ENCODE results near the gene NUMB. TPM values are rescaled to one million over a fixed set of nuclear protein-coding genes. Genes with fewer than 3 reads are reported as not detected.
"Not testable (repeated sequence)": the region's sequence is repeated elsewhere in the genome, so short reads cannot be mapped to it uniquely, and the experiment has no call there.

NUMB gene
- total RNA-seq, 2 experiments from 2014 or later: 27.9 to 31.5 TPM

- H3K27me3 Mint-ChIP-seq: no peaks in the 10 kb centered on the region
- H3K4me1 Mint-ChIP-seq (ENCODE audit: low read depth): peaks cover 20% of the 10 kb centered on the region
- Histone ChIP-seq H3K9me3 (ENCODE audit: control insufficient read depth in 1 of 2, insufficient read depth in 1 of 2, low read length in 2 of 2) (no peaks in the 10 kb centered on the region), H3K4me3 (ENCODE audit: low read length) (no peak overlapping the region), H3K27me3 (ENCODE audit: control insufficient read depth in 1 of 2, insufficient read depth in 2 of 2, low read length in 2 of 2) (no peaks in the 10 kb centered on the region), H3K4me1 (ENCODE audit: insufficient read depth, low read length) (no peaks in the 10 kb centered on the region), H3K27ac (ENCODE audit: low read depth in 1 of 2, low read length in 2 of 2) (no peak overlapping the region), H3K36me3 (ENCODE audit: insufficient read depth, low read length) (peaks cover 9% of the 10 kb centered on the region)
- DNase-seq: no peak
- ChIA-PET POLR2A (no interaction called here), CTCF (no interaction called here)
- intact Hi-C loops (cut with DNase I, micrococcal nuclease): no loop called here
- H3K27ac Mint-ChIP-seq: no peak overlapping the region
- peaks cover 28% of the 10 kb centered on the region for H3K36me3 Mint-ChIP-seq (ENCODE audit: low read depth)
- no peak overlapping the region for H3K4me3 Mint-ChIP-seq
- no peak for TF ChIP-seq CTCF (IDR thresholded peaks at IDR 0.05)
- no peaks in the 10 kb centered on the region for H3K9me3 Mint-ChIP-seq
- no peak for ATAC-seq (ENCODE audit: poor library complexity)
These were observed 35.8 kb downstream of the NUMB start for GRCh38 chr14:73422515-73422914.

- ChIA-PET POLR2A (no interaction called here), CTCF (no interaction called here)
- no peaks in the 10 kb centered on the region for H3K27me3 Mint-ChIP-seq
- Histone ChIP-seq H3K36me3 (ENCODE audit: insufficient read depth, low read length) (peaks cover 11% of the 10 kb centered on the region), H3K27ac (ENCODE audit: low read depth in 1 of 2, low read length in 2 of 2) (no peak overlapping the region), H3K27me3 (ENCODE audit: control insufficient read depth in 1 of 2, insufficient read depth in 2 of 2, low read length in 2 of 2) (no peaks in the 10 kb centered on the region), H3K4me3 (ENCODE audit: low read length) (no peak overlapping the region), H3K9me3 (ENCODE audit: control insufficient read depth in 1 of 2, insufficient read depth in 1 of 2, low read length in 2 of 2) (no peaks in the 10 kb centered on the region), H3K4me1 (ENCODE audit: insufficient read depth, low read length) (no peaks in the 10 kb centered on the region)
- intact Hi-C loops (cut with DNase I, micrococcal nuclease): no loop called here
- peaks cover 30% of the 10 kb centered on the region for H3K36me3 Mint-ChIP-seq (ENCODE audit: low read depth)
- no peak for TF ChIP-seq CTCF (IDR thresholded peaks at IDR 0.05)
- no peaks in the 10 kb centered on the region for H3K9me3 Mint-ChIP-seq
- peaks cover 10% of the 10 kb centered on the region for H3K4me1 Mint-ChIP-seq (ENCODE audit: low read depth)
- ATAC-seq (ENCODE audit: poor library complexity) (no peak), DNase-seq (no peak)
- no peak overlapping the region for H3K4me3 Mint-ChIP-seq
- H3K27ac Mint-ChIP-seq: no peak overlapping the region
These were observed 40.1 kb downstream of the NUMB start for GRCh38 chr14:73418227-73418626.

GRCh38 chr14:73406248-73406647 is 52.1 kb downstream of the NUMB start:
- H3K9me3 Mint-ChIP-seq; intact Hi-C loops (cut with DNase I, micrococcal nuclease); H3K4me3 ChIP-seq (ENCODE audit: low read length); H3K27ac Mint-ChIP-seq; H3K4me1 Mint-ChIP-seq (ENCODE audit: low read depth); H3K4me3 Mint-ChIP-seq; H3K9me3 ChIP-seq (ENCODE audit: control insufficient read depth in 1 of 2, insufficient read depth in 1 of 2, low read length in 2 of 2); DNase-seq; H3K27me3 ChIP-seq (ENCODE audit: control insufficient read depth in 1 of 2, insufficient read depth in 2 of 2, low read length in 2 of 2); CTCF ChIA-PET; H3K4me1 ChIP-seq (ENCODE audit: insufficient read depth, low read length); H3K27me3 Mint-ChIP-seq; POLR2A ChIA-PET; ATAC-seq (ENCODE audit: poor library complexity); H3K27ac ChIP-seq (ENCODE audit: low read depth in 1 of 2, low read length in 2 of 2): not testable (repeated sequence)
- H3K36me3 Mint-ChIP-seq (ENCODE audit: low read depth): peaks cover 55% of the 10 kb centered on the region
- peaks cover 17% of the 10 kb centered on the region for H3K36me3 ChIP-seq (ENCODE audit: insufficient read depth, low read length)

- ATAC-seq (ENCODE audit: poor library complexity) (no peak), DNase-seq (no peak)
- no peak overlapping the region for H3K27ac ChIP-seq (ENCODE audit: low read depth in 1 of 2, low read length in 2 of 2)
- no peaks in the 10 kb centered on the region for H3K27me3 Mint-ChIP-seq
- no peak overlapping the region for H3K4me3 Mint-ChIP-seq
- ChIA-PET POLR2A (no interaction called here), CTCF (no interaction called here)
- H3K9me3 Mint-ChIP-seq: no peaks in the 10 kb centered on the region
- peaks cover 0 to 3% of the 10 kb centered on the region in 2 experiments for H3K9me3 ChIP-seq (ENCODE audit: control insufficient read depth in 1 of 2, insufficient read depth in 1 of 2, low read length in 2 of 2)
- H3K27ac Mint-ChIP-seq: no peak overlapping the region
- H3K27me3 ChIP-seq (ENCODE audit: control insufficient read depth in 1 of 2, insufficient read depth in 2 of 2, low read length in 2 of 2): no peaks in the 10 kb centered on the region
- no peak overlapping the region for H3K4me3 ChIP-seq (ENCODE audit: low read length)
- no peaks in the 10 kb centered on the region for H3K4me1 ChIP-seq (ENCODE audit: insufficient read depth, low read length)
- no peak for TF ChIP-seq CTCF (IDR thresholded peaks at IDR 0.05)
- peaks cover 9% of the 10 kb centered on the region for H3K4me1 Mint-ChIP-seq (ENCODE audit: low read depth)
- intact Hi-C loops (cut with DNase I, micrococcal nuclease): no loop called here
- H3K36me3 ChIP-seq (ENCODE audit: insufficient read depth, low read length): no peaks in the 10 kb centered on the region
- peaks cover 46% of the 10 kb centered on the region for H3K36me3 Mint-ChIP-seq (ENCODE audit: low read depth)
These were observed 55.1 kb downstream of the NUMB start for GRCh38 chr14:73403181-73403752.

Data from CD4-positive, alpha-beta T cell (primary cell).